ENCODE measurements around the gene ADARB2.

DNA sequence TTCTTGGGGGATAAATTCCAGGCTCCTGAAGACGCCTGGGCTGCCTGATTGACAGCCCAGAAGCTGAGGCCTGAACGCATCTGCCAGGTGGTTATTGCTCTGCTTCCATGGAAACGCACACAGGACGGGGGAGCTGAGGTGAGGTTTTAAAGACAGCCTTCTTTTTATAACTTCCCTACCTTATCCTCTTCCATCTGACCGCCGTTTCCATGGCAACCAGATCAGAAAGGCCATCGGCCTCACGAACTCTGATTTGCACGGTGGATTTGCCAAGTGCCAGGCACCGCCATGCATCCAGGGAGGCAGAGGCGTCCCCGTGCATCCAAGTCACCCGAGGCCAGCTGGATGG lies 260.9 kb downstream of the ADARB2 start:
- TF ChIP-seq, protein P1, sequence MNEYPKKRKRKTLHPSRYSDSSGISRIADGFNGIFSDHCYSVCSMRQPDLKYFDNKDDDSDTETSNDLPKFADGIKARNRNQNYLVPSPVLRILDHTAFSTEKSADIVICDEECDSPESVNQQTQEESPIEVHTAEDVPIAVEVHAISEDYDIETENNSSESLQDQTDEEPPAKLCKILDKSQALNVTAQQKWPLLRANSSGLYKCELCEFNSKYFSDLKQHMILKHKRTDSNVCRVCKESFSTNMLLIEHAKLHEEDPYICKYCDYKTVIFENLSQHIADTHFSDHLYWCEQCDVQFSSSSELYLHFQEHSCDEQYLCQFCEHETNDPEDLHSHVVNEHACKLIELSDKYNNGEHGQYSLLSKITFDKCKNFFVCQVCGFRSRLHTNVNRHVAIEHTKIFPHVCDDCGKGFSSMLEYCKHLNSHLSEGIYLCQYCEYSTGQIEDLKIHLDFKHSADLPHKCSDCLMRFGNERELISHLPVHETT (tag by site-specific recombination; IDR thresholded peaks at IDR 0.05) = no peak
- TF ChIP-seq PATZ1 (tag by site-specific recombination; IDR thresholded peaks at IDR 0.05) (no peak), TCF7L2 (IDR thresholded peaks at IDR 0.05; ENCODE audit: borderline replicate concordance, low read depth, low read length) (no peak), ZNF169 (tag by site-specific recombination; IDR thresholded peaks at IDR 0.05) (no peak), ZNF10 (tag by site-specific recombination; IDR thresholded peaks at IDR 0.05) (no peak), ZSCAN23 (tag by site-specific recombination; IDR thresholded peaks at IDR 0.05) (no peak), ZNF274 (IDR thresholded peaks at IDR 0.05; ENCODE audit: low read length) (no peak), ZNF274 (tag by site-specific recombination; IDR thresholded peaks at IDR 0.05; ENCODE audit: borderline replicate concordance) (no peak), ZNF324 (tag by site-specific recombination; IDR thresholded peaks at IDR 0.05) (no peak)
- TF ChIP-seq, protein P2, sequence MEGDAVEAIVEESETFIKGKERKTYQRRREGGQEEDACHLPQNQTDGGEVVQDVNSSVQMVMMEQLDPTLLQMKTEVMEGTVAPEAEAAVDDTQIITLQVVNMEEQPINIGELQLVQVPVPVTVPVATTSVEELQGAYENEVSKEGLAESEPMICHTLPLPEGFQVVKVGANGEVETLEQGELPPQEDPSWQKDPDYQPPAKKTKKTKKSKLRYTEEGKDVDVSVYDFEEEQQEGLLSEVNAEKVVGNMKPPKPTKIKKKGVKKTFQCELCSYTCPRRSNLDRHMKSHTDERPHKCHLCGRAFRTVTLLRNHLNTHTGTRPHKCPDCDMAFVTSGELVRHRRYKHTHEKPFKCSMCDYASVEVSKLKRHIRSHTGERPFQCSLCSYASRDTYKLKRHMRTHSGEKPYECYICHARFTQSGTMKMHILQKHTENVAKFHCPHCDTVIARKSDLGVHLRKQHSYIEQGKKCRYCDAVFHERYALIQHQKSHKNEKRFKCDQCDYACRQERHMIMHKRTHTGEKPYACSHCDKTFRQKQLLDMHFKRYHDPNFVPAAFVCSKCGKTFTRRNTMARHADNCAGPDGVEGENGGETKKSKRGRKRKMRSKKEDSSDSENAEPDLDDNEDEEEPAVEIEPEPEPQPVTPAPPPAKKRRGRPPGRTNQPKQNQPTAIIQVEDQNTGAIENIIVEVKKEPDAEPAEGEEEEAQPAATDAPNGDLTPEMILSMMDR (tag by site-specific recombination; IDR thresholded peaks at IDR 0.05) = no peak
- TF ChIP-seq, protein P3, sequence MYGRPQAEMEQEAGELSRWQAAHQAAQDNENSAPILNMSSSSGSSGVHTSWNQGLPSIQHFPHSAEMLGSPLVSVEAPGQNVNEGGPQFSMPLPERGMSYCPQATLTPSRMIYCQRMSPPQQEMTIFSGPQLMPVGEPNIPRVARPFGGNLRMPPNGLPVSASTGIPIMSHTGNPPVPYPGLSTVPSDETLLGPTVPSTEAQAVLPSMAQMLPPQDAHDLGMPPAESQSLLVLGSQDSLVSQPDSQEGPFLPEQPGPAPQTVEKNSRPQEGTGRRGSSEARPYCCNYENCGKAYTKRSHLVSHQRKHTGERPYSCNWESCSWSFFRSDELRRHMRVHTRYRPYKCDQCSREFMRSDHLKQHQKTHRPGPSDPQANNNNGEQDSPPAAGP (tag by site-specific recombination; IDR thresholded peaks at IDR 0.05) = no peak
